ENCODE measurements around the gene ANO7. TPM values are rescaled to one million over a fixed set of nuclear protein-coding genes. Genes with fewer than 3 reads are reported as not detected.

ANO7 gene
- total and polyA plus RNA-seq, 2 donors (not counting 1 experiment from before 2014, with no cell fraction given), result 0.64 to 1.8 TPM

GRCh38 chr2:241156971-241157441 is 31.5 kb upstream of the ANO7 start:
- CTCF ChIA-PET, result interaction anchor here (0.9 to 1.3 kb wide), 2 partner anchors 10 to 102 kb away, joined by 3 to 4 read pairs; no protein-coding TSS in a partner anchor

More at GRCh38 chr2:241156971-241157441, 31.5 kb upstream of the ANO7 start:
- TF ChIP-seq EZH2 (IDR thresholded peaks at IDR 0.05; ENCODE audit: borderline replicate concordance, insufficient read depth, low read depth, low read length, poor library complexity, severe bottlenecking), result no peak
- TF ChIP-seq CTCF (IDR thresholded peaks at IDR 0.05), result no peak
- Mint-ChIP-seq H3K4me3 (no peak overlapping the region), H3K27ac (no peak overlapping the region), H3K4me1 (peaks cover 14% of the 10 kb centered on the region), H3K27me3 (no peaks in the 10 kb centered on the region), H3K9me3 (ENCODE audit: insufficient read depth) (no peaks in the 10 kb centered on the region)
- Histone ChIP-seq H3K9ac (ENCODE audit: low read length) (no peak overlapping the region), H2AFZ (ENCODE audit: insufficient read depth, low read depth, low read length, poor library complexity, severe bottlenecking) (no peak overlapping the region), H3K9me3 (ENCODE audit: control extremely low read depth in 1 of 3, control insufficient read depth in 2 of 3, insufficient read depth in 1 of 3, low read length in 2 of 3) (no peaks in the 10 kb centered on the region), H3K79me2 (ENCODE audit: control insufficient read depth, insufficient read depth, low read length) (peaks cover 10% of the 10 kb centered on the region), H3K27ac (ENCODE audit: low read length in 2 of 2) (no peak overlapping the region), H3K4me2 (replicated peaks; ENCODE audit: low read depth, low read length, poor library complexity, severe bottlenecking) (no peak overlapping the region), H3K4me3 (ENCODE audit: control extremely low read depth in 1 of 5, extremely low read depth in 1 of 5, insufficient read depth in 1 of 5, low read depth in 2 of 5, low read length in 4 of 5) (no peak overlapping the region), H3K4me1 (ENCODE audit: control insufficient read depth in 2 of 2, insufficient read depth in 2 of 2, low read length in 2 of 2) (no peaks in the 10 kb centered on the region), H3K27me3 (replicated peaks in 1 of 4; ENCODE audit: control extremely low read depth in 1 of 4, control insufficient read depth in 3 of 4, insufficient read depth in 4 of 4, low read length in 3 of 4) (no peaks in the 10 kb centered on the region), H3K36me3 (replicated peaks in 1 of 2; ENCODE audit: control extremely low read depth in 1 of 2, control insufficient read depth in 1 of 2, extremely low read depth in 1 of 2, insufficient read depth in 2 of 2, low read length in 1 of 2) (peaks cover 0 to 45% of the 10 kb centered on the region in 2 experiments), H4K20me1 (ENCODE audit: control insufficient read depth, insufficient read depth, low read length, poor library complexity, severe bottlenecking) (peaks cover 7% of the 10 kb centered on the region)
- intact Hi-C loops (cut with micrococcal nuclease), result no loop called here
- POLR2A ChIA-PET, result no interaction called here
- 0% methylated on average over 1 of the region's 5 CpGs for WGBS (ENCODE audit: insufficient coverage)
- ATAC-seq (ENCODE audit: low read depth), result no peak
- peak; percentile 23 for DNase-seq

All from B cell (primary cell).